GM21825 (cell line): ENCODE results near the gene ELMO3.

ENCODE experiments used
- ATAC-seq: cut with Tn5 transposase; IDR thresholded peaks from one replicate; pipeline ENCODE4 v1.9.1; 2021; ENCODE audit warnings: mild to moderate bottlenecking, moderate library complexity; ENCODE audit not compliant: unreplicated experiment

The ELMO3 gene

DNA sequence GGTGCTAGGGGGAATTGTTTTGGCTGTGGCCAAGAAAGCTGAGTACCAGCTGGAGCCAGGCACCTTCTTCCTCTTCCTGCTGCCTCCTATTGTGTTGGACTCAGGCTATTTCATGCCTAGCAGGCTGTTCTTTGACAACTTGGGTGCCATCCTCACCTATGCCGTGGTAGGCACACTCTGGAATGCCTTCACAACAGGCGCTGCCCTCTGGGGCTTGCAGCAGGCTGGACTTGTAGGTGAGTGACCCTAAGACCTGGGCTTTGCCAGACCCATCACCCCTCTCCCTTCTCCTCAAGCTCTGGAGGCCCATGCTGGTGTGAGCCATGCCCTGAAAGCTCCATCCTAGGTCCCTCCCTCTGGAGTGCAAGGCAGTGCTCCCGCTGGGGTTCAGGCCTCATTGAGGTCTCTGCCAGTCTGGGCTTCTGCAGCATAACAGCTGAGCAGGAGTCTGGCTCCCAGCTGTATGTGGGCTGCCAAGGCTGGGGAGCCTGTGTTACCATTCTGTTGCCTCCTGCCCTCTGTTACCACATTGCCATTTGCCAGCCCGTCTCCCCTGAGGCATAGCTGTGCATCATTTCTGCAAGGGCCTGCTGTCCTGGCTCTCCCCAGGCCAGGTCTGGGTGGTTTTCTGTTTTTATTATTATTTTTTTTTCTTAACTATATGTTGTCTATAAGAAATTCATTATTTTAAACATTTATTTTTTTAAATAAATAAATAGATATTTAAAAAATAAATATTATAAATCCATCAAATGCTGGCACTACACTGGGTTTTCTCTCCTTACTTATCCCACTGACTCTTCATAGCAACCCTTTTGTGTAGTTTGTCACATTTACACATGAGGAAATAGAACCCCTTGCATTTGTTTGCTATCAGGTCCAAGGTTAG, 53.9 kb downstream of the ELMO3 start:
- ATAC-seq, result no peak
